Muscle layer of duodenum (tissue), 2 donors: ENCODE results near the gene SLC25A15.

Experiments
- H3K27ac ChIP-seq: one replicate; pipeline ENCODE4 v1.7.0; 2013; ENCODE audit warnings: mild to moderate bottlenecking, low read length
- H3K27me3 ChIP-seq: one replicate; pipeline ENCODE4 v1.7.0; 2013; ENCODE audit warnings: low read depth, mild to moderate bottlenecking, control low read depth, low read length
- H3K36me3 ChIP-seq, 2 donors: one replicate each; pipeline ENCODE4 v1.7.0; 2013; ENCODE audit warnings: low read length in 2 of 2, control low read depth in 1 of 2, mild to moderate bottlenecking in 1 of 2; ENCODE audit not compliant: insufficient read depth in 2 of 2, control insufficient read depth in 1 of 2
- H3K4me1 ChIP-seq, 2 donors: one replicate each; pipeline ENCODE4 v1.7.0; 2013; ENCODE audit warnings: low read length in 2 of 2, mild to moderate bottlenecking in 2 of 2, control low read depth in 1 of 2, moderate library complexity in 1 of 2; ENCODE audit not compliant: insufficient read depth in 2 of 2, control insufficient read depth in 1 of 2
- H3K4me3 ChIP-seq, 2 donors: one replicate each; pipeline ENCODE4 v1.7.0; 2013; ENCODE audit warnings: low read length in 2 of 2, low read depth in 1 of 2, mild to moderate bottlenecking in 1 of 2
- H3K9me3 ChIP-seq, 2 donors: one replicate each; pipeline ENCODE4 v1.7.0; 2013; ENCODE audit warnings: low read length in 2 of 2, control low read depth in 1 of 2, mild to moderate bottlenecking in 1 of 2; ENCODE audit not compliant: control insufficient read depth in 1 of 2
- donor health status: healthy.

The SLC25A15 gene

DNA sequence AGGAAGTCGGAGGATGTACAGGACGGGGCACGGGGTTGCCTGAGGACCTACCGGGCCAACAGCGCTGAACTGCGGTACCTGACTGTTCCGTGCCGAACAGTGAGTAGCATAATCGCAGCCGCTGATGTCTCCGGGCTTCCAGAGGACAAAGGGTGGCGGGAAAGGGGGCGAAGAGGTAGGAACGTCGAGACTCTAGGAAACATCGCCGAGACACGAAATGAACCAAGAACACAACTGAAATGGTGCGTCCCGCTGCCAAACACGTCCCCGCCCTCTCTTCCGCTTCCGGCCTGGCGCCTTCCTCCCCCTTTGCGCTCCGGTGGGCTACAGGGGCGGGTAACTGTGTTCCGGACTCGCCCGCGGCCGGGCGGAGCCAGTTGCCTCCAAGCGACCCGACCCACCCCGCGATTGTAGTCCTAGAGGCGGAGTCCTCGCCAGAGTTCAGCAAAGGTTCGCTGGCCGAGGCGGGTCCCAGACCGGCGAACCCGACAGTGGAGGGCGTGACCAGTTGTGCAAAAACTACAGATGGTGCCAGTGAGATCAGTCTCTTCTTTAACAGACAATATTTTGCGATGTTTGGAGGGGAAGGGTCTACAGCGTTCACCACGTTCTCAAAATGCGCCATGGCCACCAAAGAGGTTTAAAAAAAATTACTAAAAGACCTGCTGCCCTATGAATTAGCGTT is 18.3 kb upstream of the SLC25A15 start, which contains the start of gene MRPS31:
MRPS31 (minus strand) TSS at position 257 of the 685 bp plus-strand sequence; CDS start at position 203, 54 bp downstream.
- H3K27me3 ChIP-seq = no peaks in the 10 kb centered on the region
- peak within 1 kb of the TSS; percentile 96 for H3K27ac ChIP-seq
- H3K9me3 ChIP-seq = no peaks in the 10 kb centered on the region

GRCh38 chr13:40772765-40773473 is 16.5 kb upstream of the SLC25A15 start:
- no peaks in the 10 kb centered on the region for H3K9me3 ChIP-seq
- no peaks in the 10 kb centered on the region for H3K36me3 ChIP-seq
- H3K4me1 ChIP-seq = peaks cover 9 to 19% of the 10 kb centered on the region in 2 donors
- H3K4me3 ChIP-seq = no peak overlapping the region
- H3K27ac ChIP-seq = no peak overlapping the region
- H3K27me3 ChIP-seq = no peaks in the 10 kb centered on the region

More for the DNA sequence above, 18.3 kb upstream of the SLC25A15 start, which contains the start of gene MRPS31:
- Histone ChIP-seq H3K4me1 (peaks cover 9 to 11% of the 10 kb centered on the region in 2 donors), H3K4me3 (peak within 1 kb of the TSS; percentile 75 to 98), H3K36me3 (peaks cover 0 to 7% of the 10 kb centered on the region in 2 donors)

DNA sequence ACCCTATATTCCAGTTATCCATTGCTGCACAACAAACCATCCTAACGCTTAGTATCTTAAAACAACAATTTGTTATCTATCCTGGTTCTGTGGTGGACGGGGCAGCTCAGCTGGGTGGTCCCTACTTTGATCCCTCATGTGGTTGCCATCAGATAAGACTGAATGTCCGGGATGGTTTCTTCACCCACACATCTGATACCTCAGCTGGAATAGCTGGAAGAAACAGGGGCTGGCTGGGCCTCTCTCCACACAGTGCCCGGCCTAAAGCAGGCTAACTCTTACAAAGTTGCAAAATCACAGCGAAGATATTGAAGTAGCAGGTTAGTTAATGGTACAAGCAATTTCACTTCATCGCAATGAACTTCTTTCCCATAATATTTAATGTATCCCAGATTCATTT is 14.7 kb upstream of the SLC25A15 start:
- H3K36me3 ChIP-seq = no peaks in the 10 kb centered on the region
- H3K27me3 ChIP-seq = no peaks in the 10 kb centered on the region
- H3K4me1 ChIP-seq = peaks cover 9 to 16% of the 10 kb centered on the region in 2 donors
- H3K27ac ChIP-seq = no peak overlapping the region
- H3K4me3 ChIP-seq = no peak overlapping the region
- H3K9me3 ChIP-seq = no peaks in the 10 kb centered on the region

DNA sequence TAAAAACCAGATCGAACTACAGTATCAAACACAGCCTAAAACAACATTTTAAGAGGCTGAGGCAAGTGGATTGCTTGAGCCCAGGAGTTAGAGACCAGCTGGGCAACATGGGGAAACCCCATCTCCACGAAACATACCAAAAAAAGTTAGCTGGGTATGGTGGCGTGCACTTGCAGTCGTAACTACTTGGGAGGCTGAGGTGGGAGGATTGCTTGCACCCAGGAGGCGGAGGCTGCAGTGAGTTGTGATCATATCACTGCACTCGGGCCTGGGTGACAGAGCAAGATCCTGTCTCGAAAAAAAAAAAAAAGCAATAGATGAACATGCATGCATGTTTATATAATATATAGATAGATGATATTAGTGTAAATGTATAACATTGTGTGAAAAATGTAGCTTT is 13.2 kb upstream of the SLC25A15 start:
- no peaks in the 10 kb centered on the region for H3K27me3 ChIP-seq
- peaks cover 0 to 8% of the 10 kb centered on the region in 2 donors for H3K4me1 ChIP-seq
- H3K4me3 ChIP-seq = no peak overlapping the region
- H3K9me3 ChIP-seq = no peaks in the 10 kb centered on the region
- H3K36me3 ChIP-seq = no peaks in the 10 kb centered on the region
- no peak overlapping the region for H3K27ac ChIP-seq

DNA sequence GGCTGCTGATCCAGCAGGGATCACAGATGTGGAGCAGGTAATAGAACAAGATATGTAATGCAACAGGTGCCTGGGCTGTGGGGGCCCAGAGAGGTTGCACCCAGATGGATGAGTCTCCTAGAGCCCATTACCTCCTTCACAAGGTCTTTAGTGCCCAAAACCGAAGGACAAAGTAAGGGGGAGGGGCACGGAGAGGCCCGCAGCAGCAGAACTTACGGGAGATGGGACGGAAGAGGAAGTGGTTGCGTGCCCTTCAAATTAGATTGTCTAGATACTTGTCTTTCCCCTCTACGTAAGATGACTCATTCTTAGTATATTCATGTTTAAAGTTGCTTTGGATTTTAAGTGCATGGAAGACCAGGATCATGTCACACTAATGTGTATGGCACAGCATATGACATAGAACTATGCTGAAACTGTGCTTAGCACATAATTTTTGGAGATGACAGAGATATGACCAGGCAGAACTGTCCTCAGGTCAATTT is 12.7 kb upstream of the SLC25A15 start:
- Histone ChIP-seq H3K27me3 (no peaks in the 10 kb centered on the region), H3K4me3 (no peak overlapping the region), H3K36me3 (no peaks in the 10 kb centered on the region), H3K27ac (no peak overlapping the region), H3K9me3 (no peaks in the 10 kb centered on the region), H3K4me1 (peaks cover 0 to 8% of the 10 kb centered on the region in 2 donors)

- peaks cover 0 to 8% of the 10 kb centered on the region in 2 donors for H3K4me1 ChIP-seq
- peak overlapping the region in 1 of 2 donors; percentile 28 for H3K4me3 ChIP-seq
- no peaks in the 10 kb centered on the region for H3K27me3 ChIP-seq
- no peak overlapping the region for H3K27ac ChIP-seq
- no peaks in the 10 kb centered on the region for H3K36me3 ChIP-seq
- no peaks in the 10 kb centered on the region for H3K9me3 ChIP-seq
These were observed 12.1 kb upstream of the SLC25A15 start for GRCh38 chr13:40777166-40777808.

- H3K27ac ChIP-seq = no peak overlapping the region
- peaks cover 0 to 8% of the 10 kb centered on the region in 2 donors for H3K4me1 ChIP-seq
- H3K27me3 ChIP-seq = no peaks in the 10 kb centered on the region
- no peaks in the 10 kb centered on the region for H3K9me3 ChIP-seq
- H3K36me3 ChIP-seq = no peaks in the 10 kb centered on the region
- no peak overlapping the region for H3K4me3 ChIP-seq
These were observed 11.6 kb upstream of the SLC25A15 start for GRCh38 chr13:40777809-40778175.

GRCh38 chr13:40779049-40779448 is 10.4 kb upstream of the SLC25A15 start:
- Histone ChIP-seq H3K36me3 (no peaks in the 10 kb centered on the region), H3K4me1 (peaks cover 0 to 8% of the 10 kb centered on the region in 2 donors), H3K27me3 (no peaks in the 10 kb centered on the region), H3K27ac (no peak overlapping the region), H3K9me3 (no peaks in the 10 kb centered on the region), H3K4me3 (no peak overlapping the region)

- H3K27me3 ChIP-seq = no peaks in the 10 kb centered on the region
- H3K4me3 ChIP-seq = no peak overlapping the region
- no peaks in the 10 kb centered on the region for H3K9me3 ChIP-seq
- peaks cover 0 to 8% of the 10 kb centered on the region in 2 donors for H3K4me1 ChIP-seq
- H3K36me3 ChIP-seq = no peaks in the 10 kb centered on the region
- no peak overlapping the region for H3K27ac ChIP-seq
These were observed 9.6 kb upstream of the SLC25A15 start for GRCh38 chr13:40779796-40780285.

GRCh38 chr13:40780822-40781401 is 8.5 kb upstream of the SLC25A15 start:
- no peak overlapping the region for H3K4me3 ChIP-seq
- H3K9me3 ChIP-seq = no peaks in the 10 kb centered on the region
- no peaks in the 10 kb centered on the region for H3K27me3 ChIP-seq
- peaks cover 0 to 8% of the 10 kb centered on the region in 2 donors for H3K4me1 ChIP-seq
- no peaks in the 10 kb centered on the region for H3K36me3 ChIP-seq
- no peak overlapping the region for H3K27ac ChIP-seq

GRCh38 chr13:40781717-40782116 is 7.7 kb upstream of the SLC25A15 start:
- H3K36me3 ChIP-seq = no peaks in the 10 kb centered on the region

More at GRCh38 chr13:40781717-40782116, 7.7 kb upstream of the SLC25A15 start:
- H3K9me3 ChIP-seq = no peaks in the 10 kb centered on the region
- H3K4me3 ChIP-seq = no peak overlapping the region
- peaks cover 0 to 8% of the 10 kb centered on the region in 2 donors for H3K4me1 ChIP-seq
- H3K27me3 ChIP-seq = no peaks in the 10 kb centered on the region
- H3K27ac ChIP-seq = no peak overlapping the region
